AG04449 (cell line): ENCODE results near the gene MDH1B.
"Not testable (repeated sequence)": the region's sequence is repeated elsewhere in the genome, so short reads cannot be mapped to it uniquely, and the experiment has no call there.

ENCODE experiments used
- CTCF ChIA-PET: fragments of 350-600 bp; formaldehyde crosslinking; extraction: SDS; loops from one replicate; lab custom pipeline; 2021; ENCODE audit warnings: antibody characterized with exemption; lab: Yijun Ruan, JAX
- POLR2A ChIA-PET: fragments of 400-600, 350-600 bp; formaldehyde crosslinking; extraction: SDS; loops from one replicate; lab custom pipeline; 2020; ENCODE audit warnings: antibody characterized with exemption, inconsistent platforms; lab: Yijun Ruan, JAX
- DNase-seq: peaks from one replicate; pipeline ENCODE4 v3.0.0-alpha.2; 2010; ENCODE audit warnings: low read depth, low spot score
- H3K4me3 ChIP-seq: 2 replicates; pipeline ENCODE4 v1.5.1; 2011; ENCODE audit warnings: low read depth, mild to moderate bottlenecking, control low read depth, low read length
- CTCF ChIP-seq: IDR thresholded peaks from one replicate; pipeline ENCODE4 v1.5.1; 2011; ENCODE audit warnings: mild to moderate bottlenecking, moderate library complexity, low read length, control low read depth, inconsistent platforms; ENCODE audit not compliant: insufficient read depth; ENCODE audit errors: missing control alignments

MDH1B gene

GRCh38 chr2:206723288-206723687, 41.8 kb downstream of the MDH1B start:
- ChIA-PET CTCF (no interaction called here), POLR2A (no interaction called here)
- H3K4me3 ChIP-seq = no peak overlapping the region
- DNase-seq = no peak
- TF ChIP-seq CTCF = no peak

- no peak for DNase-seq
- ChIA-PET CTCF (no interaction called here), POLR2A (no interaction called here)
- no peak overlapping the region for H3K4me3 ChIP-seq
- no peak for TF ChIP-seq CTCF
Measured at GRCh38 chr2:206721256-206721920, 43.7 kb downstream of the MDH1B start.

GRCh38 chr2:206718296-206718695, 46.8 kb downstream of the MDH1B start, which contains the start of gene DYTN:
Gene DYTN, minus strand, starts transcription at chr2:206718396. Its CDS starts 117 bp downstream, at chr2:206718279.
- no peak for TF ChIP-seq CTCF
- ChIA-PET POLR2A (no interaction called here), CTCF (no interaction called here)
- no peak within 1 kb of the TSS for H3K4me3 ChIP-seq
- DNase-seq = no peak

GRCh38 chr2:206716623-206717022, 48.5 kb downstream of the MDH1B start:
- DNase-seq = no peak
- ChIA-PET CTCF (no interaction called here), POLR2A (no interaction called here)
- H3K4me3 ChIP-seq = no peak overlapping the region
- TF ChIP-seq CTCF = no peak

- CTCF ChIA-PET, DNase-seq, POLR2A ChIA-PET, H3K4me3 ChIP-seq: not testable (repeated sequence)
Measured at GRCh38 chr2:206715183-206715582, 49.9 kb downstream of the MDH1B start.

- TF ChIP-seq CTCF = no peak
- CTCF ChIA-PET = no interaction called here
- POLR2A ChIA-PET = no interaction called here
- DNase-seq = no peak
- no peak overlapping the region for H3K4me3 ChIP-seq
Measured at GRCh38 chr2:206713746-206714145, 51.4 kb downstream of the MDH1B start.

GRCh38 chr2:206708286-206708685, 56.8 kb downstream of the MDH1B start:
- no peak overlapping the region for H3K4me3 ChIP-seq
- no peak for DNase-seq
- TF ChIP-seq CTCF = no peak
- CTCF ChIA-PET = interaction anchor here (0.9 to 1.2 kb wide), 2 partner anchors 14 to 75 kb away, joined by 3 read pairs; no protein-coding TSS in a partner anchor
- POLR2A ChIA-PET = no interaction called here
